Measurements from ENCODE around the gene INSR. TPM values are rescaled to one million over a fixed set of nuclear protein-coding genes. Genes with fewer than 3 reads are reported as not detected.

INSR gene
- total and polyA plus RNA-seq, 2 experiments from 2014 or later, result 6.2 to 11.7 TPM

DNA sequence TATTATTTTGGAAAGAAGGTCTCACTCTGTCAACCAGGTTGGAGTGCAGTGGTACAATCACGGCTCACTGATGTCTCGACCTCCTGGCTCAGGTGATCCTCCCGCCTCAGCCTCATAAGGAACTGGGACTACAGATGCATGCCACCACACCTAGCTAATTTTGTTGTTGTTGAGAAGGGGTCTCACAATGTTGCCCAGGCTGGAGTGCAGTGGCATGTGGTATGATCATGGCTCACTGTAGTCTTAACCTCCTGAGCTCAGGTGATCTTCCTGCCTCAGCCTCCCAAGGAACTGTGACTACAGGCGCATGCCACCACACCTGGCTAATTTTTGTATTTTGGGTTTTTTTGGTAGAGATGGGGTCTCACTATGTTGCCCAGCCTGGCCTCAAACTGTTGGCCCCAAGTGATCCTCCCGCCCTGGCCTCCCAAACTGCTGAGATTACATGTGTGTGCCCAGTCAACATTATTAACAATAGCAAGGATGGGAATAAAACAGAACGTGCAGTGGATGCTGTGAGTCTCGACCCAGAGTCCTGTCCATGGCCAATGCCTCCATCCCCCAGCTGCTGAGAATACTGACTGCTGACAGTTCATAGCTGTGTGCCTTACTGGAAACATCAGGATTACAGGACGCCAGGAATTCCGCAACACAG lies 230.3 kb downstream of the INSR start:
- Histone ChIP-seq H3K27ac (no peak overlapping the region), H3K9me3 (ENCODE audit: low read depth) (no peaks in the 10 kb centered on the region), H3K4me1 (ENCODE audit: insufficient read depth) (peaks cover 10% of the 10 kb centered on the region), H2AFZ (no peak overlapping the region), H3K9ac (no peak overlapping the region), H4K20me1 (ENCODE audit: insufficient read depth) (no peaks in the 10 kb centered on the region), H3K79me2 (ENCODE audit: insufficient read depth) (no peaks in the 10 kb centered on the region), H3F3A (ENCODE audit: insufficient read depth) (peaks cover 11% of the 10 kb centered on the region; the same call in 1 of the 2 replicates), H3K36me3 (ENCODE audit: low read depth) (no peaks in the 10 kb centered on the region), H3K27me3 (replicated peaks; ENCODE audit: insufficient read depth) (no peaks in the 10 kb centered on the region), H3K4me3 (no peak overlapping the region), H3K4me2 (ENCODE audit: unreplicated experiment) (no peak overlapping the region), H3K9me2 (ENCODE audit: insufficient read depth) (no peaks in the 10 kb centered on the region)
- in situ Hi-C loops (cut with MboI), result no loop called here
- TF ChIP-seq EZH2phosphoT487 (IDR thresholded peaks at IDR 0.05; ENCODE audit: insufficient read depth, low read depth) (no peak), EZH2 (IDR thresholded peaks at IDR 0.05; ENCODE audit: insufficient read depth, poor library complexity, severe bottlenecking) (no peak)
- no peak for DNase-seq
- 81 to 82% methylated on average over 9 of the region's 9 CpGs for WGBS, 2 experiments (ENCODE audit: low coverage in 1 of 2, low lambda C conversion rate in 2 of 2, missing lambda C conversion rate in 2 of 2)

DNA sequence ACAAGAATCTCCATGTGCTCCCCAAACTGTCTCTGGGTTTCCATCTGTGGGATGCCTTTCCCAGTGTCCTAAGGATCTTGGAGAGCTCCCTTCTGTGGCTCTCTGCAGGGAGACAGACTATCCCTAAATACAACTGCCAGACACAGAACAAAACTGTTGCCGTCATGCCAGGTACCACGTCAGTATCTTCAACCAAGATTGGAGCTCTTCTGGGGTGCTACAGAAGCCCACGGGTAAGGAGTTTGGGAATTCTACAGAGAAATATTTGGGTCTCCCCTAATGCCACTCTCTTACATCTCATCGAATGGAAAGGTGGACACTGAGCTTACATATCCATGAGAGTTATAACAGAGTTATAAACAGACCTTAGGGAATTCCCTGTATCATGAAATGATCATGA lies 230.9 kb downstream of the INSR start:
- no peaks in the 10 kb centered on the region for H4K20me1 ChIP-seq (ENCODE audit: insufficient read depth)
- H3K9me3 ChIP-seq (ENCODE audit: low read depth), result no peaks in the 10 kb centered on the region
- peaks cover 9% of the 10 kb centered on the region; the same call in 1 of the 2 replicates for H3F3A ChIP-seq (ENCODE audit: insufficient read depth)
- H3K27ac ChIP-seq, result no peak overlapping the region
- 67 to 68% methylated on average over 4 of the region's 4 CpGs for WGBS, 2 experiments (ENCODE audit: low coverage in 1 of 2, low lambda C conversion rate in 2 of 2, missing lambda C conversion rate in 2 of 2)
- no peaks in the 10 kb centered on the region for H3K36me3 ChIP-seq (ENCODE audit: low read depth)
- peaks cover 10% of the 10 kb centered on the region for H3K4me1 ChIP-seq (ENCODE audit: insufficient read depth)
- H3K27me3 ChIP-seq (replicated peaks; ENCODE audit: insufficient read depth), result no peaks in the 10 kb centered on the region
- no peaks in the 10 kb centered on the region for H3K79me2 ChIP-seq (ENCODE audit: insufficient read depth)
- no peak overlapping the region for H3K4me2 ChIP-seq (ENCODE audit: unreplicated experiment)
- no peaks in the 10 kb centered on the region for H3K9me2 ChIP-seq (ENCODE audit: insufficient read depth)
- no peak overlapping the region for H3K9ac ChIP-seq
- no peak for DNase-seq
- no peak overlapping the region for H3K4me3 ChIP-seq
- in situ Hi-C loops (cut with MboI), result no loop called here
- no peak overlapping the region for H2AFZ ChIP-seq
- no peak for TF ChIP-seq EZH2phosphoT487 (IDR thresholded peaks at IDR 0.05; ENCODE audit: insufficient read depth, low read depth)
- TF ChIP-seq EZH2 (IDR thresholded peaks at IDR 0.05; ENCODE audit: insufficient read depth, poor library complexity, severe bottlenecking), result no peak

Other genes with a start within 250 kb of the INSR start
- not detected in 2 replicates for gene MBD3L2, start 245.1 kb downstream of the INSR start, total RNA-seq (2014; rRNA removed; shearing (Covaris generic))
- gene MBD3L2, start 245.1 kb downstream of the INSR start, polyA plus RNA-seq (2016; fragmentation: Nextera tagmentation; extraction: Ambion mirVana), result not detected in 2 replicates
- gene MBD3L3, start 235.7 kb downstream of the INSR start, total RNA-seq (2014; rRNA removed; shearing (Covaris generic)), result not detected in 2 replicates
- not detected in 2 replicates for gene MBD3L3, start 235.7 kb downstream of the INSR start, polyA plus RNA-seq (2016; fragmentation: Nextera tagmentation; extraction: Ambion mirVana)
- gene ZNF557, start 224.7 kb downstream of the INSR start, total RNA-seq (2014; rRNA removed; shearing (Covaris generic)), result 9.4 and 13.8 TPM in 2 replicates
- 4.6 and 4.7 TPM in 2 replicates for gene ZNF557, start 224.7 kb downstream of the INSR start, polyA plus RNA-seq (2016; fragmentation: Nextera tagmentation; extraction: Ambion mirVana)
- gene ARHGEF18, start 54.5 kb upstream of the INSR start, total RNA-seq (2014; rRNA removed; shearing (Covaris generic)), result 23.3 and 33.8 TPM in 2 replicates
- gene ARHGEF18, start 54.5 kb upstream of the INSR start, polyA plus RNA-seq (2016; fragmentation: Nextera tagmentation; extraction: Ambion mirVana), result 9.5 and 10.6 TPM in 2 replicates
- 4.0 and 5.2 TPM in 2 replicates for gene PEX11G, start 194.6 kb upstream of the INSR start, total RNA-seq (2014; rRNA removed; shearing (Covaris generic))
- 6.0 and 6.2 TPM in 2 replicates for gene PEX11G, start 194.6 kb upstream of the INSR start, polyA plus RNA-seq (2016; fragmentation: Nextera tagmentation; extraction: Ambion mirVana)
- 51.1 and 56.3 TPM in 2 replicates for gene ZNF358, start 221.7 kb upstream of the INSR start, total RNA-seq (2014; rRNA removed; shearing (Covaris generic))
- gene ZNF358, start 221.7 kb upstream of the INSR start, polyA plus RNA-seq (2016; fragmentation: Nextera tagmentation; extraction: Ambion mirVana), result 11.4 and 12.0 TPM in 2 replicates
- gene MCOLN1, start 228.2 kb upstream of the INSR start, total RNA-seq (2014; rRNA removed; shearing (Covaris generic)), result 4.9 and 5.9 TPM in 2 replicates
- gene MCOLN1, start 228.2 kb upstream of the INSR start, polyA plus RNA-seq (2016; fragmentation: Nextera tagmentation; extraction: Ambion mirVana), result 28.6 TPM in 2 replicates
- gene PNPLA6, start 241.3 kb upstream of the INSR start, total RNA-seq (2014; rRNA removed; shearing (Covaris generic)), result 86.6 and 116 TPM in 2 replicates
- 65.0 and 67.2 TPM in 2 replicates for gene PNPLA6, start 241.3 kb upstream of the INSR start, polyA plus RNA-seq (2016; fragmentation: Nextera tagmentation; extraction: Ambion mirVana)